GM19023 (cell line): ENCODE results near the gene IQGAP2.
"Not testable (repeated sequence)": the region's sequence is repeated elsewhere in the genome, so short reads cannot be mapped to it uniquely, and the experiment has no call there.

Source experiments
- ATAC-seq: cut with Tn5 transposase; IDR thresholded peaks from one replicate; pipeline ENCODE4 v1.9.1; 2021; ENCODE audit warnings: mild to moderate bottlenecking, moderate library complexity; ENCODE audit not compliant: unreplicated experiment

IQGAP2 gene

GRCh38 chr5:76499507-76500161, 96.5 kb downstream of the IQGAP2 start:
- ATAC-seq, result no peak

DNA sequence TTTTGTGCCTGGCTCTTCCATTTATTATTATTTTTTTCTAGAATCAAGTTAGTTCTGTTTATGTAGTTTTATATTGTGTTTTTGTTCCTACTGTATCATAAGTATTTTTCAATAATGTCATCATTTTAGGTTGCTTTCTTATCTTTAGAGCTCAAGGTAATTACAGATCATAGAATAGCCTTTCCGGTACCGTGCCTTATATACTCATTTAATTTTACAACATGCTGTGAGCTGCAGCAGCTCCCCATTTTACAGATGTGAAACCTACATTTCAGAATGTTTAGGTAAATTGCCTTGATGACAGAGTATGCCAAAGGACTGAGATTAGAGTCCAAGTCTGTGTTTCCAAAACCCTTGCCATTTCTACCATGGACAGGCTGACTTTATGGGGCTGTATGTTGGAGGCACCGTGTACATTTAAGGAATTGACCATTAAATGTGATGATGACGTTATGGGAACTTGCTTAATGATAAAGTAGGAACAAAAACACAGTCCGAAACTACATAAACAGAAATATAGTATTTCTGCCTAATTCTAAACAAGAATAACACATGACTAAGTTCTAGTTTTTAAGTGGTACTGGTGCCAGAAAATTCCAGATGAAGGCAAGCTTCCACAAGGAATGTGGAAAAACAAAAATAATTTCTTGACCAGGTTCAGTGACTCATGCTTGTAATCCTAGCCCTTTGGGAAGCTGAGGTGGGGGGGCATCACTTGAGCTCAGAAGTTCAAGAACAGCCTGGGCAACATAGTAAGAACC, 97.7 kb downstream of the IQGAP2 start:
- ATAC-seq, result no peak

- no peak for ATAC-seq
These were observed 100.8 kb downstream of the IQGAP2 start for GRCh38 chr5:76503929-76504328.

GRCh38 chr5:76504901-76505564, 101.9 kb downstream of the IQGAP2 start:
- no peak for ATAC-seq

DNA sequence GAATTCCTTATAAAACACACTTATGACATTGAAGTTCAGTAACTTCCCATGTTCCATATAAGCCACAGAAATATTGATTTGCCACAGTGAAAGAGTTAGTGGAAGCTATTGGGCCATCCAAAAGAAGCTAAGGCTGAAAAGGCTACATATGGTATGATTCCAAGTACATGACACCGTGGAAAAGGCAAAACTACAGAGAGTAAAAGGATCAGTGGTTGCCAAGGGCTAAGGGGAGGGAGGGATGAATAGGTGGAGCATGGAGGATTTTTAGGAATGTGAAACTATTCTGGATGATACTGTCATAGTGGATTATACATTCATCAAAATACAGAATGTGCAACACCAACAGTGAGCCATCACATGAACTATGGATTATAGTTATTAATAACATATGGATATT, 110.4 kb downstream of the IQGAP2 start:
- no peak for ATAC-seq

GRCh38 chr5:76514292-76514691, 111.2 kb downstream of the IQGAP2 start:
- no peak for ATAC-seq

DNA sequence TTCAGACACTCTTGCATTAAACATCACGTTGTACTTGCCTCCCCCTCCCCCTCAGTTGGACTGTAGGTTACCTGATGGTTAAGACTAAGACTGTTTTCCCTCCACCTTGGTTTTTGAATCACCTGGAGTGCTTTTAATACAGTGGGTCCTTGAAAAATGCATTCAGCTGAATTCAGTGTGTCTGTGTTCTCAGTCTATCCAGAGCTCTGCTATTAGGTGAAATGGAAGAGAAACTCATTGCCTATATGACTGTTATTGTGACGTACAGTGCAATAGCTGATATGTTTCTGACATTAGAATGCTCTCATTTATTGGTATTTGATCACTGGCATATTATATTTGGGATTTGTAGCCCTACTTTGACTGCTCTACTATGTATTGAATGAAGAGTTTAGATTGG, 111.6 kb downstream of the IQGAP2 start:
- no peak for ATAC-seq

DNA sequence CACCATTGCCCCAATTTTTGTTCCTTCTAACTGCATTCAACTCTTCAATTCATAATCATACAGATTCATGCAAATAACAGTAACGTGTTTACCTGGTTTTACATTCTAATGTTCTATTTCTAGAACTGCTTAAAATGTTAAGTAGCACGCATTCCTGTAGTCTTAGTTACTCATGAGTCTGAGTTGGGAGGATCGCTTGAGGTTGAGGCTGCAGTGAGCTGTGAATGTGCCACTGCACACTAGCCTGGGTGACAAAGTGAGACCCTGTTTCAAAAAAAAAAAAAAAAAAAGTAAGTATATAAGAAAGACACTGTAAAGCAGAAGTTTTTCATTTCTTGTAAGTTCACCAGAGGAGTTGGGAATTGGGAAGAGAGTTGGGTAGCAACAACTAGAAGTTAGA, 114.2 kb downstream of the IQGAP2 start:
- ATAC-seq, result no peak

DNA sequence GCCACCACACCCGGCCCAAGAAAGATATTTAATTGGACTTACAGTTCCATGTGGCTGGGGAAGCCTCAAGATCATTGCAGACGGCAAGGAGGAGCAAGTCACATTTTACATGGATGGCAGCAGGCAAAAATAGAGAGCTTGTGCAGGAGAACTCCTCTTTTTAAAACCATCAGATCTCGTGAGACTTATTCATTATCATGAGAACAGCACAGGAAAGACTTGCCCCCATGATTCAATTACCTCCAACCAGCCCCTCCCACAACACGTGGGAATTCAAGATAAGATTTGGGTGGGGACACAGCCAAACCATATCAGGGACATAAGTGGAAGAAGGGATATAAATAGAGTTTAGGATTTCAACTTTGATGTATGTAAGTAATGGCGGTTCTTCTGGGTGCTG, 115.2 kb downstream of the IQGAP2 start:
- not testable (repeated sequence) for ATAC-seq

DNA sequence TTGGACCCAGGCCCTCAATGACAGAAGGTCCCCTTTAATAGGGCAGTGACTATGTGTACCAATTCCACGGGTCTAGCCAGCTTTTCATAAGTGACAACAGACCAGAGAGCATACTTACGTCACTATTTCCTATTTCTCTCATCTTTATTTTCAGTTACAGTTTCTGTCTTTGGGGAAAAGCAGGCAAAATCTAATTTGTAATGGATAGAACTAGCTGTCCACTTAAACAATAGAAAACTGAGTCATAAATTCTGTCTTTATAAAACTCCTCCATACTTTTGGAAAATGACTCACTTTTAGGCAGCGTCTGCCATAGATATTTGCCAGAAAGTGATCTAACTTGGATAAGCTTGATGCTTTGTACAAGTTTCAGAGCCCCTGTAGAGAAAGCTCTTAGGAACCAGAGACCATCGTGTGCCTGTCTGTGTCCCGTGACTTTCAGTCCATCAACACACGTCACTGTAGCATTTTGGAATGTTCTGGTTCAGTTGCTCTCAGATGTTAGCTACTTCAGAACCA, 118.2 kb downstream of the IQGAP2 start:
- peak; percentile 75 for ATAC-seq

GRCh38 chr5:76522103-76522935, 119.2 kb downstream of the IQGAP2 start:
- ATAC-seq, result no peak

DNA sequence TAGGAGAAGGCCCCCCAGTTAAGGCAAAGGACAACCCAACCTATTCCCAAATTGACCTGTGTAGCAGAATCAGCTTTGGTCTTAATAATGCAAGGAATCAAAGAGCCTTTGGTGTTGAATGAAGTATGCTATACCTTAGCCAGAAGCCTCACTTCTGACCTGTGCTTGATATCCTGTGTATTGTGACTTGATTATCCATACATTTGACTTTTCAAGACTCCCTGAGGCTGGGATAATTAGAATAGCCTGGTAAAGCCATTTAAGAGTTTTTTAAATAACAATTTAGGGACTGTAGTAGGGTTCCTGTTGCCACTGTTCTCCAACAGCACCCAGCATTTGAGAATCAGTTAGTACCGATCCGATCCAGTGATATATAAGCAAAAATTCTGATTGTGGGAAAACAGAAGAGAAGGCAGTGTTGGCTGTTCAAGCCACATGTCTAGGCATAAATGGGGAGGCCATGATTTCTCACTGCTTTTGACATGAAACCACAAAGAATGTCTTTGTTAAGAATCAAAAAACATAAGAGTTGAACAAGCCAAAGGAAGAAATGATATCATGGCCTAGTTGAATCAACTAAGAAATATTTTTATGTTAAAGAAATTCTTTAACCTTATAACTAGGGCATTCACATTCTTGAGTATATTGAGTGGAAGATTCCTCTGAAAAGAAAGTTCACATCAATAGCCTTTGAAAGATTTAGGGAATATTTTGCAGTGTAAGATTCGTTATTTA, 121.2 kb downstream of the IQGAP2 start:
- ATAC-seq, result no peak

DNA sequence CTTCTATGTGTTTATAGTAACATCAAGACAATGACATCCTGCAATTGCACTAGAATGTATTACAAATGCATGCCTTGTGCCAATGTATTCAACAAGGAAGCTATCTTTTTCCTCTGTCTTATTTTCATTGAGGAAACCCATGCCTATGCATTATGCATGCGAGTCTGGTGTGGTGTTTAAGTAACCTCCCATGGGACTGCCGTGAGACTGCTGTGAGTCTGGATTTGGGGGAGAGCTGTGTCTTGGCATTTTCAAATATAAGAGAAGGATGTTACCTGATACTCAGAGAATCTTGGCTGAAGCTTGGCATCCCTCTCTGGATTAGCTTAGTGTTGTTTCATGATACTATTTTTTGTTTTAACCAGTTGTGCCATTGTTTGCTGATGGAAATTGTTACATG, 121.8 kb downstream of the IQGAP2 start:
- no peak for ATAC-seq

- no peak for ATAC-seq
These were observed 122.9 kb downstream of the IQGAP2 start for GRCh38 chr5:76525956-76526355.

DNA sequence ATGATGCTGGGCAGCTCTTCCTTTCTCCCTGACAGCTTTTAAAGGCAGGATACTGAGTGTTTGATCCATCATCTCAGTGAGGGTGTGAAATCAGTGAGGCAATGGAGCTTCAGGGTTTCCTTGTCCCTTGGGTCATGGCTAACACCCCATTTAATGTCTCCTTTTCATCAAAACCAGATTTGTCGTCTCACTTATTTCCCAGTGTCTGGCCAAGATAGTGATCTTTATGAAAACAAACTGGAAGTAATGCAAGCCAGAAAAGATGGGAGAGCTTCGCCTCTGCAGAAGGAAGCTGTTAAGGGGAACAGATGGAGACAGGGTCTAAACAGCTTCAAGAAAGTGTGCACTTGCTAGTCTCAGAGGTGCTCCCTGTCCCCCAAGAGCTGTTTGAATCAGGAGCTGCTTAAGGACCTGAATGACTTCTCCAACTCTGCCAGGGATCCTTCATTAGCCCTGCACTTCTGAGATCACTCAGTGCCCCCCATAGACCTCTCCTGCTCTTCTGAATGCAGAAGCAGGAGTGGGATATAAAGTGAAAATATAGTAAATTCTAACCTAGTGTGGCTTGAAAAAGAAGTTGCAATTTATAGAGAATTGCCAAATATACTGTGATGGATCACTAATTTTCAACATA, 124.0 kb downstream of the IQGAP2 start:
- ATAC-seq, result no peak

GRCh38 chr5:76527685-76528161, 124.6 kb downstream of the IQGAP2 start:
- no peak for ATAC-seq

- ATAC-seq, result no peak
These were observed 125.7 kb downstream of the IQGAP2 start for GRCh38 chr5:76528547-76529331.

DNA sequence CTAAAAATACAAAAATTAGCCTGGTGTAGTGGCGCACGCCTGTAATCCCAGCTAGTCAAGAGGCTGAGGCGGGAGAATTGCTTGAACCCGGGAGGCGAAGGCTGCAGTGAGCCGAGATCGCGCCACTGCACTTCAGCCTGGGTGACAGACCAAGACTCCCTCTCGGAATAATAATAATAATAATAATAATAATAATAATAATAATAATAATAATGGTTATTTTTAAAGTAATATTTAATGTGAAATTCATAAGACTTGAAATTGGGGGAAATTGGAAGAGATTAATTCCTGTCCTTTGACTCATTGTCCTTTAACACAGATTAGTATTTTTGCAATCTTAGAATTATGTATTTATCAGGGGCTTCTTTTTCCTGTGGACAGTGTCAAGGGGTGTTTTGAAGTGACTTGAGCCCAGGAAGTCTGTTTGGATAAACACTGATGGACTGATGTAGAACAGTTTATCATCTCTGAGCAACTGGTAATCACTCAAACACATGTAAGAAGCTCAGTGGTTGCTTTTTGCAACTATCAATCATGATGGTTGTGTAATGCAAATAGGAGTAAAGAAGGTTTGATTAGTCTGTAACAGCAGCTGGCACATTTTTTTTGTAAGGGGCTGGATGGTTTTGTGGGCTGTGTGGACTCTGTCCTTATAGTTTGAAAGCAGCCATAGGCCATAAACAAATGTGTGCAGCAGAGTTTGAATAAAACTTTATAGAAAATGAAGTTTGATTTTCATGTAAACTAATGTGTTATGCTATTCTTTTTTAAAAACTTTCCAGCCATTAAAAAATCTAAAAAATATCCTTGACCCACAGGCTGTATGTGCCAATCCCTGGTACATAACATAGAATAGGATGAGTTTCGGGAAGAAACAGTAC, 126.6 kb downstream of the IQGAP2 start:
- no peak for ATAC-seq
